D341Med (cell line): Measurements from ENCODE around the gene SS18L1.
"Not testable (repeated sequence)": the region's sequence is repeated elsewhere in the genome, so short reads cannot be mapped to it uniquely, and the experiment has no call there.

ENCODE experiments used
- DNase-seq: peaks from one replicate; pipeline ENCODE4 v3.0.0; 2012; ENCODE audit warnings: low spot score

Gene SS18L1, protein sequence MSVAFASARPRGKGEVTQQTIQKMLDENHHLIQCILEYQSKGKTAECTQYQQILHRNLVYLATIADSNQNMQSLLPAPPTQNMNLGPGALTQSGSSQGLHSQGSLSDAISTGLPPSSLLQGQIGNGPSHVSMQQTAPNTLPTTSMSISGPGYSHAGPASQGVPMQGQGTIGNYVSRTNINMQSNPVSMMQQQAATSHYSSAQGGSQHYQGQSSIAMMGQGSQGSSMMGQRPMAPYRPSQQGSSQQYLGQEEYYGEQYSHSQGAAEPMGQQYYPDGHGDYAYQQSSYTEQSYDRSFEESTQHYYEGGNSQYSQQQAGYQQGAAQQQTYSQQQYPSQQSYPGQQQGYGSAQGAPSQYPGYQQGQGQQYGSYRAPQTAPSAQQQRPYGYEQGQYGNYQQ

GRCh38 chr20:62143081-62143956, at the start of gene SS18L1, which contains the start of gene PSMA7:
SS18L1 (plus strand) TSS chr20:62143769; CDS start chr20:62143821, 52 bp downstream.
PSMA7 (minus strand) TSS chr20:62143394; CDS start chr20:62143303, 91 bp downstream.
- DNase-seq = peak; percentile 96

DNA sequence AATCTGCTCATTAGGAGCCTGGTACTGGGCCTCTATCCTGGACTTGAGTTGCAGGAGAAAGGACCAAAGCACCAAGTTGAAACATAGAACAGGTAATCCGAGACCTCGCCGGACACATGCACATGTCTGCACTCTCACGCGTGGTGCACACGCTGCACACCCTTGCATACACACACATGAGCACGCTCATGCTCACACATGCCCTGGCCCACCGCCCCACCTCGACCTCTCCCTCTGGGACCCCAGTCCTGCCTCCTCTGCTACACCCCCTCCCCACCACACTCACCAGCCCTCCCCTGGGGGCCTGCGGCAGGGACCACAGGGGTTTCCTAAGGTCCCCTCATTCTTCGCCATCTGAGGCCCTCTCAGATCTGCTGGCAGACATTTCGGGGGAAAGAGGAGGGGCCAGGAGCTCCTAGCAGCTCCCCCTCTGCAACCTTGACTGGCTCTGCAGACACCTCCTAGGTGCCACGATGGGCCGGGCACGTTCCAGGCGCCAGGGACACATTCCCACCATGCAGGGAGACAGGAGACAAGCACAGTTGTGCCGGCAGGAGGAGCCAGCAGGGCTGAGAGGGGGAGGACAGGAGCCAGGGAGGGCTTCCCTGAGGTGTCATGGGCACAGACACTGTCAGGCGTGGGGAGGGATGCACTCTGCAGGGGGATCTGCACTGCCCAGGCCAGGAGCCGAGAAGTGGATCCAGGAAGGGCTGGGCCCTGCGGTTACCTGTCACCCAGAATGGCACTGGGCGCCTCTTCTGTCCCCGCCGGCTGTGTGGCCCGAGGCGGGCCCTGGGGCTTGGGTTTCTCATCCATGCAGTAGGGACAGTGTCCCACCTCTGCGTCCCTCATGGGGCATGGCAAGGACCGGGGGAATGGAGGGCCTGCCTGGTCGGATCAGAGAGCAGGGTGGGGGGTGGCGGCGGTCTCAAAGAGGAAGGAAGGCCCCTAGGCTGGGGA, 46.9 kb upstream of the SS18L1 start:
- peak; percentile 28 for DNase-seq

- DNase-seq = peak; percentile 22
Observed at GRCh38 chr20:62097881-62098407, 45.6 kb upstream of the SS18L1 start.

- DNase-seq = no peak
Observed at GRCh38 chr20:62101078-62101477, 42.5 kb upstream of the SS18L1 start.

DNA sequence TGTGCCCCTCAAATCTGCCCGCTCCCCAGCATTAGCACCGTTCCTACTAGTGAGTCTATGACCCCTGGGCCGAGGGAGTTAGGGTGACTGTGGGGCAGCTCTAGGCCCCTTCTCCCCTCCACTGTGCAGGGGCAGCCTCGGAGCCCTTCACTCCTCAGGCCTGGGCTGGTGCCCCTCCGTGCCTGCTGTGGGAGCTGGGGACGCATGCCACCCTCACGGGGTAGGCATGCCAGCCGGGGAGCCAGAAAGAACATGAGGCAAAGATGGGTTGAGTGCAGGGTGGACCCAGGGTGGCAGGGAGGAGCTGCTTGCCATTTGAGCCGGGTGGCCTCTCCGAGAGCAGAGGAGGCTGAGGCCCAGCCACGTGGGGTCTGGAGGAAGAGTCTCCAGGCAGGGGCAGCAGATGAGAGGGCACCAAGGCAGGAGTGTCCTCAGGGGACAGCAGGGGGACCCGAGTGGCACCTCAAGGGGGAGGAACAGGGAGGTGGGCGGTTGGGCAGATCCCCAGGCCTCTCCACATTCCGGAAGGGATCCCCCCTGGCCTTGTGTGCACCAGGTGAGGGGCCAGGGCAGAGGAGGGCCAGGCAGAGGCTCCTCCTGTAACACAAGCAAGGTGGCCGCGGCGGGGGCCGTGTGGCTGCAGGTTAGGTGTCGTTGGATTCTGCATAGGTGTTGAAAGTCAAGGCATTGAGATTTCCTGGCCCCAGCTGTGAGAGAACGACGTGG, 39.9 kb upstream of the SS18L1 start:
- no peak for DNase-seq

- DNase-seq = no peak
Observed at GRCh38 chr20:62104234-62104789, 39.3 kb upstream of the SS18L1 start.

DNA sequence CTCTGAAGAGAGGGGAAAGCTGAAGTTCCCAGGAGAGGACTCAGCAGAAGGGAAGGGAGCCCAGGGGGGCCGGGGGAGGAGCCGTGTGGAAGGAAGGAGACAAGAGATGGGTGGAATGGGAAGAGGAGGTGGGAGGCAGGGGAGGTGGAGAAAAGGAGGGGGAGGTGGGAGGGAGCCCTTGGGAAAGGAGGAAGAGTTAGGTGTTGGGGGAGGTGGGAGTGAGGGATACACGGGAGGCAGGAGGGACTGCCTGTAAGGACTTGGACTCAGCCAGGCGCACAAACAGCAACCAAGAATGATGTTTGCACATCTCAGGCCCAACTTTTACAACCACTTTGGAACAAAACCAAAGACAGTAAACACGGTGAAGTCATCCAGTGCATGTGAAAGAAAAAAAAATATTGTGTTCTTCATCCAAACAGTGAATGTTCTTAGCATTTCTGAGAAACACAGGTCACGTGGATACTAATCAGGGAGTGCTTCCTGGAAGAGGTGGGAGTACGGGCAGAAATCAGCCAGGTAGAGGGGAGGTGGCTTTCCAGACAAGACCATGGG, 38.7 kb upstream of the SS18L1 start:
- no peak for DNase-seq

DNA sequence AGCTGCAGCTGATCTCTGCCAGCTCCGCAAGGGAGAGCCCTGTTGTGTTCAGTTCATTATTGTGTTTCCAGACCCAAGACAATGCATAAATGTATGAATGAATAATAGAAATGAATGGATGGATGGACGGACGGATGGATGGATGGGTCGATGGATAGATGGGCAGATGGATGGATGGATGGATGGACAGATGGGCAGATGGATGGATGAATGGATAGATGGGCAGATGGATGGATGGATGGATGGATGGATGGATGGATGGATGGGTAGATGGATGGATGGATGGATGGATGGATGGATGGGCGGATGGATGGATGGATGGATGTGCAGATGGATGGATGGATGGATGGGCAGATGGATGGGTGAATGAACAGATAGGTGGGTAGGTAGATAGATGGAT, 38.0 kb upstream of the SS18L1 start:
- no peak for DNase-seq

- no peak for DNase-seq
Observed at GRCh38 chr20:62111148-62111547, 32.4 kb upstream of the SS18L1 start.

- no peak for DNase-seq
Observed at GRCh38 chr20:62112368-62112767, 31.2 kb upstream of the SS18L1 start.

DNA sequence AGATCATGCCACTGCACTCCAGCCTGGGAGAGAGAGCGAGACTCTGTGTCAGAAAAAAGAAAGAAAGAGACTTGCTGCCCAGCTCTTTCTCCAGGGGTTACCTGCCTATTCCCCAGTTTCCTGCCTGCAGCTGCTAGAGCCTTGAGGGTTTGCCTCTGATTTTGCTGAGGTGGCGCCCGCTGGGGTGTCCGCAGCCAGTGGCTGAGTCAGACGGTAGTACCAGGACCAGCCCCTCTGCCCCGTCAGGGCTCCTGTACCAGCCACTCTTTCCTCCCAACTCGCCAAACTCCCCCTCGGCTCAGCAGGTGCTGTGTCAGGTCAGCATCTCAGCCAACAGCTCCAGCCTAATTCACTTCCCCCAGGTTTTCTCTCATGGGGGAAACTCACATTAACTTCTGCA, 28.7 kb upstream of the SS18L1 start:
- DNase-seq = no peak

DNA sequence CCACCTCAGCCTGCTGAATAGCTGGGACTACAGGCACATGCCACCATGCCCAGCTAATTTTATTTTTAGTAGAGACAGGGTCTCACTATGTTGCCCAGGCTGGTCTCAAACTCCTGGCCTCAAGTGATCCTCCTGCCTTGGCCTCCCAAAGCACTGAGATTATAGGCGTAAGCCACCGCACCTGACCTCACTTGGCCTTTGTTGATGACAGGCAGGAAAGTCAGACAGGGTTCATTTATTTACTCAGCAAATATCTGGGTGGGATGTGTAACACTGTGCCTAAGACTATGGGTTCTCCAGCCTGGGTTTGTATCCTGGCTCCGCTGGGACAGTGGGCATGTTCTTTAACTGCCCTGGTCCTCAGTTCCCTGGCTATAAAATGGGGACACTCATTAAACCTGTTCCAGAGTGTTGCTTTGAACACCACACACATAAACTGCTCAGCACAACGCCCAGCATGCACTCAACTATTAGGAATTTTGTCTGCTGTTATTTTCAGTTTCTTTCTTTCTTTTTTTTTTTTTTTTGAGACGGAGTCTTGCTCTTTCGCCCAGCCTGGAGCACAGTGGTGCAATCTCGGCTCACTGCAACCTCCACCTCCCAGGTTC, 27.7 kb upstream of the SS18L1 start:
- not testable (repeated sequence) for DNase-seq

DNA sequence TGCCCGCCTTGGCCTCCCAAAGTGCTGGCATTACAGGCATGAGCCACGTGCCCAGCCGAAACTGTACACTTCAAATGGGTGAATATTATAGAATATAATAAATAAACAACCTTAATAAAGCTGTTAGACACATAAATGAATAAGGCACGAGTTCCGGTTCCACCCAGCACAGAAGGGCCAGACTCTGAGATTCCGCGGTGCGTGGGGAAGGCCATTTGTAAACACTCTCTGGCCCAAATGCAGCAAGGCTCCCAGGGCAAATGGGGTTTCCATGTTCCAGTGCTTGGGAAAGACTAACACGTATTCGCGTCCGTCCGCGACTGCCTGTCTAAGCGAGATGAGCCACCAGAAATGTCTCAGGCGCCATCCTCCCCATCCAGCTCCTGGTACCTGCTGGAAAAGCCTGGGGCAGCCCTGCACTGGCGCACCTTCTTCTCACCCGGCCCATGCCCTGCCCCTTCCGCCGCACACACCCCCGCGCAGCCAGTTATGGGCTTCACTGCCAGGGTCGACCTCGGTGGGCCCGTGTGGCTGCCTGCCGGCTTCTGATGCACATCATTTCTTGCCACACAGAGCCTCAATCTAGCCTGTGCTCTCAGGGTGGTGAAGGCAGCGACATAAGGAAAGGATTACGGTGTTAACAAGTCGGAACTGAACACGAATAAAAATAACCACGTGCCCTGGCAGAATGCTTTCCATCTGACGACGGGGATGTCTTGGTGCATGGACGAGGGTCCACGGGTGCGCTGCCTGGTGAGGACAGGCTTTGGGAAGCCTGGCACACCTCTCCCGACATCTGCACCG, 26.8 kb upstream of the SS18L1 start:
- DNase-seq = no peak

- no peak for DNase-seq
Observed at GRCh38 chr20:62117362-62117646, 26.3 kb upstream of the SS18L1 start.

GRCh38 chr20:62117658-62118057, 25.9 kb upstream of the SS18L1 start:
- DNase-seq = no peak

GRCh38 chr20:62118113-62119043, 25.2 kb upstream of the SS18L1 start:
- no peak for DNase-seq

GRCh38 chr20:62119115-62119514, 24.5 kb upstream of the SS18L1 start:
- DNase-seq = no peak
